Thyroid gland (tissue), 4 donors: Measurements from ENCODE around the gene FKRP. TPM values are rescaled to one million over a fixed set of nuclear protein-coding genes. Genes with fewer than 3 reads are reported as not detected.
"Not testable (repeated sequence)": the region's sequence is repeated elsewhere in the genome, so short reads cannot be mapped to it uniquely, and the experiment has no call there.

Experiments
- DNase-seq, 2 donors: peaks; one replicate each; pipeline ENCODE4 v3.0.0-alpha.2; 2019
- H3K27ac ChIP-seq, 3 donors: fragments of 200-600 bp; sonication (generic); 1 replicate in 2 of 3; 2 replicates in 1 of 3; pipeline ENCODE4 v1.5.1; 2016 to 2019; ENCODE audit warnings: mild to moderate bottlenecking in 1 of 3, moderate library complexity in 1 of 3
- H3K27me3 ChIP-seq: fragments of 200-600 bp; sonication (generic); one replicate; pipeline ENCODE4 v1.5.1; 2019
- H3K36me3 ChIP-seq, 2 donors: fragments of 200-600 bp; sonication (generic); one replicate each; pipeline ENCODE4 v1.5.1; 2016 to 2019
- H3K4me1 ChIP-seq, 2 donors: fragments of 200-600 bp; sonication (generic); one replicate each; pipeline ENCODE4 v1.5.1; 2017 to 2019
- H3K4me3 ChIP-seq, 3 donors: fragments of 200-600 bp; sonication (generic); replicated peaks in 1 of 3; 1 replicate in 2 of 3; 2 replicates in 1 of 3; pipeline ENCODE4 v1.5.1; 2016; ENCODE audit warnings: mild to moderate bottlenecking in 1 of 3
- H3K9me3 ChIP-seq: fragments of 200-600 bp; sonication (generic); one replicate; pipeline ENCODE4 v1.5.1; 2017
- POLR2A ChIP-seq, 2 donors: fragments of 450-650 bp; IDR thresholded peaks; one replicate each; pipeline ENCODE4 v1.6.1; 2017; ENCODE audit warnings: antibody characterized with exemption in 2 of 2, mild to moderate bottlenecking in 2 of 2, moderate library complexity in 1 of 2
- WGBS, 2 donors: methylation state at CpG; one replicate each; pipeline ENCODE4 v1.1.5; 2017; 5-methylcytosine and 5-hydroxymethylcytosine counted together
- intact Hi-C: fragments of 100-400 bp; cut with DNase I; formaldehyde crosslinking; loops from one replicate; pipeline ENCODE4 v1.15.1; 2023
- total RNA-seq, 4 donors: library from RNA; depleted of rRNA; stranded (reverse); fragments of >200 nt; gene quantifications; one replicate each; pipeline ENCODE4 v1.2.3, GENCODE V29; 2016
- TF ChIP-seq, protein P1 (sequence below), 6 experiments: fragments of 200-600 bp in 3 of 6; fragments of 450-650 bp in 3 of 6; sonication (generic) in 3 of 6; IDR thresholded peaks; one replicate each; pipeline ENCODE4 v1.5.1; 2016 to 2019; ENCODE audit warnings: antibody characterized with exemption in 6 of 6, mild to moderate bottlenecking in 2 of 6, inconsistent platforms in 1 of 6, moderate library complexity in 1 of 6

FKRP gene
- total RNA-seq, 4 donors from 2014 or later: 20.1 to 40.1 (median 23.1) TPM

DNA sequence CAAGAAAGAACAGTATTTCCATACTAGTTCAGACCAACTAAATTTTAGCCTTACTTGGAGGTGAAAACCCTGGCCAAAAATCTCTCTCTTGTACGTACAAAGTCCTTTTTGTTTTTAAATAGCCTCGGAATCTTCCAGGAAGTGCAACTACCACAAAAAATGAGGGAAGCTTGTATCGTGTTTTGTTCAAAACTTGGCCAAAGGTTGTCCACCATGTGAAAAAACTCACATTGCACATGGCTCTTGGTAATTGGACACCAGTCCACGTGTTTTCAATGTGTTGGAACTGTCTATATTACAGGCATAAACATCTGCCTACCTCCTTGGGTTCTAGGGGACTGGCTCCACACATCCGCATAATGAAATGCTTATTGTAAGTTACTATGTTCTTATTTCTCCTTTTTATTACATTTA, 15.6 kb downstream of the FKRP start:
- Histone ChIP-seq H3K36me3 (peaks cover 0 to 5% of the 10 kb centered on the region in 2 donors), H3K27ac (no peak overlapping the region), H3K4me1 (peaks cover 0 to 4% of the 10 kb centered on the region in 2 donors), H3K4me3 (no peak overlapping the region), H3K9me3 (no peaks in the 10 kb centered on the region), H3K27me3 (no peaks in the 10 kb centered on the region)
- WGBS, 2 donors: 44 to 66% methylated on average over 5 of the region's 5 CpGs
- DNase-seq: no peak
- TF ChIP-seq, protein P1, sequence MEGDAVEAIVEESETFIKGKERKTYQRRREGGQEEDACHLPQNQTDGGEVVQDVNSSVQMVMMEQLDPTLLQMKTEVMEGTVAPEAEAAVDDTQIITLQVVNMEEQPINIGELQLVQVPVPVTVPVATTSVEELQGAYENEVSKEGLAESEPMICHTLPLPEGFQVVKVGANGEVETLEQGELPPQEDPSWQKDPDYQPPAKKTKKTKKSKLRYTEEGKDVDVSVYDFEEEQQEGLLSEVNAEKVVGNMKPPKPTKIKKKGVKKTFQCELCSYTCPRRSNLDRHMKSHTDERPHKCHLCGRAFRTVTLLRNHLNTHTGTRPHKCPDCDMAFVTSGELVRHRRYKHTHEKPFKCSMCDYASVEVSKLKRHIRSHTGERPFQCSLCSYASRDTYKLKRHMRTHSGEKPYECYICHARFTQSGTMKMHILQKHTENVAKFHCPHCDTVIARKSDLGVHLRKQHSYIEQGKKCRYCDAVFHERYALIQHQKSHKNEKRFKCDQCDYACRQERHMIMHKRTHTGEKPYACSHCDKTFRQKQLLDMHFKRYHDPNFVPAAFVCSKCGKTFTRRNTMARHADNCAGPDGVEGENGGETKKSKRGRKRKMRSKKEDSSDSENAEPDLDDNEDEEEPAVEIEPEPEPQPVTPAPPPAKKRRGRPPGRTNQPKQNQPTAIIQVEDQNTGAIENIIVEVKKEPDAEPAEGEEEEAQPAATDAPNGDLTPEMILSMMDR (IDR thresholded peaks at IDR 0.05): no peak
- no peak for TF ChIP-seq POLR2A (IDR thresholded peaks at IDR 0.05)
- intact Hi-C loops: no loop called here

DNA sequence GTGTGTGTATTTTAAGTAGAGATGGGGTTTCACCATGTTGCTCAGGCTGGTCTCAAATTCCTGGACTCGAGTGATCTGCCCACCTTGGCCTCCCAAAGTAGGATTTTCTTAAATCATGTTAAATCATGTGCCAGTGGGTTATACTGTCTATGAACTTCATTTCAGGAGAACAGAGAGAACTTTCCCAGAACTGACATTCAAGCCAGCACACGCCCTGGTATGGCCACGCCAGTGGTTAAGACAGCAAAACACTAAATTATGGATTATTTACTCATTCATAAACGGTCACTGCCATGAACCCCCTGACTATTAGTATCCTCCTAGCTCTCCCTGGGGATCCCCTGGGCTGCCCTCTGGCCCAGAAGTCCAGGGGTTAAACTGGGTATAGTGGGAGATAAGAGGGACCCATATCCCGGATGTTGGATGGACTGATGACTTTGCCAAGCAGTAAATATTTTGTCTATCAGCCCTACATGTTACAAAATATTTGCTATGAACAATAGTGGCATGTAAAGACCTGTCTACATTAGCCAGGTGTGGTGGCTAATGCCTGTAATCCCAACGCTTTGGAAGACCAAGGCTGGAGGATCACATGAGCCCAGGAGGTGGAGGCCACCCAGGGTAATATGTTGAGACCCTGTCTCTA, 16.5 kb downstream of the FKRP start:
- H3K4me1 ChIP-seq: peaks cover 0 to 4% of the 10 kb centered on the region in 2 donors
- H3K27me3 ChIP-seq: no peaks in the 10 kb centered on the region
- H3K36me3 ChIP-seq: no peaks in the 10 kb centered on the region
- no peak overlapping the region for H3K27ac ChIP-seq
- H3K4me3 ChIP-seq: no peak overlapping the region
- DNase-seq: no peak
- no peak for TF ChIP-seq POLR2A (IDR thresholded peaks at IDR 0.05)
- TF ChIP-seq, protein P1 (IDR thresholded peaks at IDR 0.05): no peak
- 87 to 93% methylated on average over 6 of the region's 6 CpGs for WGBS, 2 donors
- H3K9me3 ChIP-seq: no peaks in the 10 kb centered on the region
- intact Hi-C loops: no loop called here

GRCh38 chr19:46764817-46765291, 19.0 kb downstream of the FKRP start:
- intact Hi-C loops: no loop called here
- WGBS, 2 donors: 56 to 83% methylated on average over 11 of the region's 11 CpGs
- H3K9me3 ChIP-seq: no peaks in the 10 kb centered on the region
- DNase-seq: no peak
- no peaks in the 10 kb centered on the region for H3K4me1 ChIP-seq
- H3K36me3 ChIP-seq: no peaks in the 10 kb centered on the region
- H3K27ac ChIP-seq: no peak overlapping the region
- no peaks in the 10 kb centered on the region for H3K27me3 ChIP-seq
- no peak overlapping the region for H3K4me3 ChIP-seq
- TF ChIP-seq, protein P1 (IDR thresholded peaks at IDR 0.05): no peak
- TF ChIP-seq POLR2A (IDR thresholded peaks at IDR 0.05): no peak

DNA sequence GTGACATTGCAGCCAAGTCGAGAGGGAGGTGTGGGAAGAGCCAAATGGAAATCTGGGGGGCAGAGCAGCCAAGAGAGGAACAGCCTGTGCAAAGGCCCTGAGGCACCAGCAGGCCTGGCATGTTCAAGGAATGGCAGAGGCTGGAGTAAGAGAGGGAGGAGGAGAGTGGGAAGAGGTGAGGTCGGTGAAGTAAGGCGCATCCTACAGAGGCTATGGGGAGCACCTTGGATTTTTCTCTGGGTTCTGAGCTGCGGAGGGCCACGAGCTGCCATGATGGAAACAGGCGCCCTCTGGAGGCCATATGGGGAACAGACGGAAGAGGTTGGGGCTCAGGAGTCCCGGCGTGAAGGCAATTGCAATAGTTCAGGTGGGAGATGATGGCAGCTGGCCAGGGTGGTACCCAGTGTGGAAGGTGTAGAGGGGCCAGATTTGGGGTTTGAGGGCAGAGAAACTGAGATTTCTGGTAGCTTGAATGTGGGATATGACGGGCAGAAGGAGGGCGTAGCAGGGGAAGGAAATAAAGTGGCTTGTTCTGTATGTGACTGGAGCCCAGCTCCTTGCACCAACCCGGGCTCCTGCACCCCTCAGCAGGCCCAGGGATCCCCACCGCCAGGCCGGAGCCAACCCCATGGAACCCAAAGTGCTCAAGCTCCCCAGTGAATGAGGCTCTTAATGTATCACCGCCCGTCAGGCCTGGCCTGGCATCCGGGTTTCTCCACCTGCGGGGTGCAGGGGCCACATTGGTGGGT, 20.9 kb downstream of the FKRP start:
- no peak for TF ChIP-seq POLR2A (IDR thresholded peaks at IDR 0.05)
- TF ChIP-seq, protein P1 (IDR thresholded peaks at IDR 0.05): peak in 5 of 6 experiments; percentile 24 to 70 (median 46)
- Histone ChIP-seq H3K4me1 (no peaks in the 10 kb centered on the region), H3K27ac (no peak overlapping the region), H3K9me3 (no peaks in the 10 kb centered on the region), H3K27me3 (no peaks in the 10 kb centered on the region), H3K36me3 (no peaks in the 10 kb centered on the region), H3K4me3 (no peak overlapping the region)
- peak; percentile 23 to 36 for DNase-seq
- WGBS, 2 donors: 57 to 60% methylated on average over 18 of the region's 18 CpGs
- intact Hi-C loops: no loop called here

DNA sequence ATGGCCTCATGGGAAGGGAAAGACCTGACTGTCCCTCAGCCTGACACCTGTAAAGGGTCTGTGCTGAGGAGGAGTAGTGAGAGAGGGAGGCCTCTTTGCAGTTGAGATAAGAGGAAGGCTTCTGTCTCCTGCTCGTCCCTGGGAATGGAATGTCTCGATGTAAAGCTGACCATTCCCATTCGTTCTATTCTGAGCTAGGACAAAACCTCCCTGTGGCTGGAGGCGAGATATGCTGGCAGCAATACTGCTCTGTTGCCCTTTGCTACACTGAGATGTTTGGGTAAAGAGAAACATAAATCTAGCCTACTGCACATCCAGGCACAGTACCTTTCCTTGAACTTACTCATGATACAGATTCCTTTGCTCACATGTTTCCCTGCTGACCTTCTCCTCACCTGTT, 22.9 kb downstream of the FKRP start:
- H3K9me3 ChIP-seq, H3K27ac ChIP-seq, H3K36me3 ChIP-seq, DNase-seq, intact Hi-C loops, H3K4me1 ChIP-seq, H3K27me3 ChIP-seq, H3K4me3 ChIP-seq: not testable (repeated sequence)
- WGBS, 2 donors: 54 to 58% methylated on average over 4 of the region's 4 CpGs
